ENCODE data around the gene CRIM1.

Gene CRIM1

GRCh38 chr2:36343606-36344005, 12.0 kb upstream of the CRIM1 start:
- Histone ChIP-seq H3K27ac (no peak overlapping the region), H3K36me3 (no peaks in the 10 kb centered on the region), H3K4me3 (ENCODE audit: low read depth, low read length) (no peak overlapping the region), H3K27me3 (ENCODE audit: insufficient read depth, low read depth, severe bottlenecking) (no peaks in the 10 kb centered on the region), H3K9me3 (ENCODE audit: severe bottlenecking) (no peaks in the 10 kb centered on the region)
- DNase-seq = no peak
- TF ChIP-seq, protein P1, sequence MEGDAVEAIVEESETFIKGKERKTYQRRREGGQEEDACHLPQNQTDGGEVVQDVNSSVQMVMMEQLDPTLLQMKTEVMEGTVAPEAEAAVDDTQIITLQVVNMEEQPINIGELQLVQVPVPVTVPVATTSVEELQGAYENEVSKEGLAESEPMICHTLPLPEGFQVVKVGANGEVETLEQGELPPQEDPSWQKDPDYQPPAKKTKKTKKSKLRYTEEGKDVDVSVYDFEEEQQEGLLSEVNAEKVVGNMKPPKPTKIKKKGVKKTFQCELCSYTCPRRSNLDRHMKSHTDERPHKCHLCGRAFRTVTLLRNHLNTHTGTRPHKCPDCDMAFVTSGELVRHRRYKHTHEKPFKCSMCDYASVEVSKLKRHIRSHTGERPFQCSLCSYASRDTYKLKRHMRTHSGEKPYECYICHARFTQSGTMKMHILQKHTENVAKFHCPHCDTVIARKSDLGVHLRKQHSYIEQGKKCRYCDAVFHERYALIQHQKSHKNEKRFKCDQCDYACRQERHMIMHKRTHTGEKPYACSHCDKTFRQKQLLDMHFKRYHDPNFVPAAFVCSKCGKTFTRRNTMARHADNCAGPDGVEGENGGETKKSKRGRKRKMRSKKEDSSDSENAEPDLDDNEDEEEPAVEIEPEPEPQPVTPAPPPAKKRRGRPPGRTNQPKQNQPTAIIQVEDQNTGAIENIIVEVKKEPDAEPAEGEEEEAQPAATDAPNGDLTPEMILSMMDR (IDR thresholded peaks at IDR 0.05; ENCODE audit: low read depth, low read length) = no peak

GRCh38 chr2:36348721-36349120, 6.9 kb upstream of the CRIM1 start:
- no peak for DNase-seq
- TF ChIP-seq, protein P1 (IDR thresholded peaks at IDR 0.05; ENCODE audit: low read depth, low read length) = no peak
- H3K36me3 ChIP-seq = no peaks in the 10 kb centered on the region
- H3K27ac ChIP-seq = no peak overlapping the region
- no peaks in the 10 kb centered on the region for H3K9me3 ChIP-seq (ENCODE audit: severe bottlenecking)
- H3K4me3 ChIP-seq (ENCODE audit: low read depth, low read length) = no peak overlapping the region
- H3K27me3 ChIP-seq (ENCODE audit: insufficient read depth, low read depth, severe bottlenecking) = no peaks in the 10 kb centered on the region

DNA sequence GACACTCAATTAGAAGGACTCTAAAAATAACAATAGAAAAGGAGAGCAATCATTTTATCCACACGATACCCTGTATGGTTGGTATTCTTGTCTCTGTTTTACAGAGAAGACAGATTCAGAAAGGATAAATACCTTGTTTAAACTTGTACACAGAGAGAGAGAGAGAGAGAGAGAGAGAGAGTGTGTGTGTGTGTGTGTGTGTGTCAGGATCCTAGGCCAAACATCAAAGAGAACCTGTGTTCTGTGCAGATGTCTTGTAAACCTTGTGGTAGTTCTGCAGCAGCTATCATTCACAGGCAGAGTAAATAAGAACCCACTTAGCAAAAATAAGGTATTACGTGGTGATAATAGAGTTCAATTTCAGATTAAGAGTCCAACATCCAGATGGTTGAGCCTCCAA, 4.3 kb upstream of the CRIM1 start:
- TF ChIP-seq, protein P1 (IDR thresholded peaks at IDR 0.05; ENCODE audit: low read depth, low read length) = no peak
- H3K27ac ChIP-seq = no peak overlapping the region

GRCh38 chr2:36351736-36352349, 3.7 kb upstream of the CRIM1 start:
- Histone ChIP-seq H3K9me3 (ENCODE audit: severe bottlenecking) (no peaks in the 10 kb centered on the region), H3K36me3 (no peaks in the 10 kb centered on the region), H3K4me3 (ENCODE audit: low read depth, low read length) (no peak overlapping the region), H3K27me3 (ENCODE audit: insufficient read depth, low read depth, severe bottlenecking) (peaks cover 9% of the 10 kb centered on the region), H3K27ac (no peak overlapping the region)
- TF ChIP-seq, protein P1 (IDR thresholded peaks at IDR 0.05; ENCODE audit: low read depth, low read length) = peak; percentile 66
- no peak for DNase-seq

More for the DNA sequence above, 4.3 kb upstream of the CRIM1 start:
- no peak overlapping the region for H3K4me3 ChIP-seq (ENCODE audit: low read depth, low read length)
- no peaks in the 10 kb centered on the region for H3K36me3 ChIP-seq
- peaks cover 7% of the 10 kb centered on the region for H3K27me3 ChIP-seq (ENCODE audit: insufficient read depth, low read depth, severe bottlenecking)
- no peaks in the 10 kb centered on the region for H3K9me3 ChIP-seq (ENCODE audit: severe bottlenecking)
- no peak for DNase-seq

DNA sequence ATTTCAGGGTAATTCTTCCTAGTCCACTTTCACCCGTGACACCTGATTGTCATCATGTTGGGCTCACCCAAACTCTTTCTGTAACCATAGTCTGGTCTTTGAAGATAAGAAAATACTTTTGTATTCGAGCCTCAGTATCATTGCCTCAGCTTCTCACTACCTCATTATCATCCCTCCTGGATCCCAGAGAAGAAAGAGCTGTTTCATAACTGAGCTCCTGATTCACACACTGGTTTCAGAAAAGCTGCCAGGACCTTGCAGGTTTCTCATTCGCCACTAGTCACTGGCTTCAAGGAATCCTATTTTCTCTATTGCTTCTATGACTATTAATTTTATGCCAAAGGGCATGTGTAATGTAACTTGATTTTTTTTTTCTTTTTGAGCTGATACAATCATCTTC, 2.9 kb upstream of the CRIM1 start:
- H3K27ac ChIP-seq = no peak overlapping the region

More for the DNA sequence above, 2.9 kb upstream of the CRIM1 start:
- no peaks in the 10 kb centered on the region for H3K9me3 ChIP-seq (ENCODE audit: severe bottlenecking)
- no peak overlapping the region for H3K4me3 ChIP-seq (ENCODE audit: low read depth, low read length)
- no peaks in the 10 kb centered on the region for H3K36me3 ChIP-seq
- no peak for DNase-seq
- TF ChIP-seq, protein P1 (IDR thresholded peaks at IDR 0.05; ENCODE audit: low read depth, low read length) = no peak
- peaks cover 9% of the 10 kb centered on the region for H3K27me3 ChIP-seq (ENCODE audit: insufficient read depth, low read depth, severe bottlenecking)
